Stimulated activated naive B cell treated with anti-CD40 and anti-IgM and Interleukin-4, amounts not matched to agents 10 μg/mL and 1 μg/mL and 100 μg/mL, for 72 hours (primary cell): Measurements from ENCODE around the gene NQO2.
A peak's percentile ranks its signal among the peaks of the same experiment; 100 is the strongest.
"Not testable (repeated sequence)": the region's sequence is repeated elsewhere in the genome, so short reads cannot be mapped to it uniquely, and the experiment has no call there.

Source experiments
- ATAC-seq, 2 donors: fragments of 150-1000 bp; cut with Tn5 transposase; replicated peaks; 2 replicates each; pipeline ENCODE4 v1.10.0; 2021; ENCODE audit warnings: moderate library complexity in 1 of 2
- DNase-seq: peaks from one replicate; pipeline ENCODE4 v3.0.0; 2021
- H3K27ac Mint-ChIP-seq: one replicate; pipeline ENCODE4 v1.8.0; 2022; ENCODE audit warnings: mild to moderate bottlenecking, mixed read lengths
- H3K27me3 Mint-ChIP-seq, 2 donors: one replicate each; pipeline ENCODE4 v1.8.0; 2022; ENCODE audit warnings: mixed read lengths in 2 of 2
- H3K36me3 Mint-ChIP-seq, 2 donors: one replicate each; pipeline ENCODE4 v1.8.0; 2022; ENCODE audit warnings: mixed read lengths in 2 of 2, mild to moderate bottlenecking in 1 of 2
- H3K4me1 Mint-ChIP-seq, 2 donors: one replicate each; pipeline ENCODE4 v1.8.0; 2022; ENCODE audit warnings: mixed read lengths in 2 of 2, mild to moderate bottlenecking in 1 of 2
- H3K4me3 Mint-ChIP-seq, 2 donors: one replicate each; pipeline ENCODE4 v1.8.0; 2022; ENCODE audit warnings: mild to moderate bottlenecking in 2 of 2, mixed read lengths in 2 of 2, moderate library complexity in 1 of 2
- H3K9me3 Mint-ChIP-seq, 2 donors: one replicate each; pipeline ENCODE4 v1.8.0; 2022; ENCODE audit warnings: mixed read lengths in 2 of 2, mild to moderate bottlenecking in 1 of 2

The NQO2 gene

DNA sequence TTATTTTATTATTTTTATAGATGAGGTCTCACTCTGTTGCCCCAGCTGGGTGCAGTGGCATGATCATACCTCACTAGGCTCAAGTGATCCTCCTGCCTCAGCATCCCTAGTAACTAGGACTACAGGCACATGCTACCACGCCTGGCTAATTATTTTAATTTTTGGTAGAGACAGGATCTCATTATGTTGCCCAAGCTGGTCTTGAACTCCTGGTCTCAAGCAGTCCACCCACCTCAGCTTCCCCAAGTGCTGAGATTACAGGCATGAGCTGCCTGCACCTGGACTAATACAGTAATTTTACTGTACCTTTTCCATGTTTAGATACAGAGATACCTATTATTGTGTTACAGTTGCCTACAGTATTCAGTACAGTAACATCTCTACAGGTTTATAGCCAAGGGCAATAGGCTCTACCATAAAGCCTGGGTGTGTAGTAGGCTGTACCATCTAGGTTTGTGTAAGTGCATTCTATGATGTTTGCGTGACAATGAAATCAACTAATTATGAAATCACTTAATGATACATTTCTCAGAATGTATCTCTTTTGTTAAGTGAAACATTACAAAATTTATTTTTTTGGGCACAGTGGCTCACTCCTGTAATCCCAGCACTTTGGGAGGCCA, 21.4 kb downstream of the NQO2 start:
- not testable (repeated sequence) for H3K9me3 Mint-ChIP-seq, DNase-seq, ATAC-seq, H3K27me3 Mint-ChIP-seq, H3K4me3 Mint-ChIP-seq, H3K27ac Mint-ChIP-seq
- H3K36me3 Mint-ChIP-seq: peaks cover 26 to 31% of the 10 kb centered on the region in 2 donors
- peaks cover 25 to 36% of the 10 kb centered on the region in 2 donors for H3K4me1 Mint-ChIP-seq

DNA sequence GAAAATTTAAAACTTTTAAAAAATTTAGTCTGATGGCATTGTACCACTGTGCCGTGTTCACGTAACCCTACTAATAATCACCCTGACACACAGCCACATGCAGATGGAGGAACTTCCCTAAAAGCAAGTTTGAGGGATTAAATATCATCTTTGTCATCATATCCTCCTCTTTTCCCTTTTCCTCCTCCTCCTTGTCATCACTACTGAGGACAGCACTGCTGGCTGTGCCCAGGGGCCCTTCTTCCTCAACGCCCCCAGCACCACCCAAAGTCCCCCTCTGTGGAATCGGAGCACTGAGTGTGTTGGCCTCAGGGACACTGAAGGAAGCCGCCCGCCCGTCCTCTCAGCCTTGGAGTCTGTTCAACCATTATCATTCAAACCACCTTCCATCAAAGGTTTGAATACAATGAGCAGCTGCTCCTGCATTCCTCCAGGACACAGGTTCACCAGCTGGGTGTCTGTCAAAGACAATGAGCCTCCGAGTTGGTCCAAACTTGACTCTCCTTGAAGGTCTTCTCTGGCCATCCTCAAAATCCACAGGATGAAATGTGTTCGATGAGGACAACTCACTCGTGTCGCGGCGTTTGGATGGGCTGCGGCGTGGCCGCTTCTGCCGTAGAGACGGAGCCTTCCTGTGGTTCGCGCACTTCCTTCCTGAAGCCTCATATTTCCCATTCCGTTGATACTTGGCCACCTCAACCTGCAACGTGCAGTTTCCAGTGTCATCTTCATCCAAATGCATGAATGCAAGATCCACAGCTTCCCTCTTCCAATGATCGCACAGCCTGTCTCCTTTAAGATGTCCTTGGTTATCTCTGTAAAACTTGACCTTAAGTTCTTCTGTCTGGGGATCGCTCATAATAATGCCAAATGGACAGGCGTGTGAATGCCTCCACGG, 23.3 kb downstream of the NQO2 start:
- peak in 1 of 2 donors; percentile 5 for ATAC-seq
- H3K4me1 Mint-ChIP-seq: peaks cover 35 to 52% of the 10 kb centered on the region in 2 donors
- DNase-seq: no peak

DNA sequence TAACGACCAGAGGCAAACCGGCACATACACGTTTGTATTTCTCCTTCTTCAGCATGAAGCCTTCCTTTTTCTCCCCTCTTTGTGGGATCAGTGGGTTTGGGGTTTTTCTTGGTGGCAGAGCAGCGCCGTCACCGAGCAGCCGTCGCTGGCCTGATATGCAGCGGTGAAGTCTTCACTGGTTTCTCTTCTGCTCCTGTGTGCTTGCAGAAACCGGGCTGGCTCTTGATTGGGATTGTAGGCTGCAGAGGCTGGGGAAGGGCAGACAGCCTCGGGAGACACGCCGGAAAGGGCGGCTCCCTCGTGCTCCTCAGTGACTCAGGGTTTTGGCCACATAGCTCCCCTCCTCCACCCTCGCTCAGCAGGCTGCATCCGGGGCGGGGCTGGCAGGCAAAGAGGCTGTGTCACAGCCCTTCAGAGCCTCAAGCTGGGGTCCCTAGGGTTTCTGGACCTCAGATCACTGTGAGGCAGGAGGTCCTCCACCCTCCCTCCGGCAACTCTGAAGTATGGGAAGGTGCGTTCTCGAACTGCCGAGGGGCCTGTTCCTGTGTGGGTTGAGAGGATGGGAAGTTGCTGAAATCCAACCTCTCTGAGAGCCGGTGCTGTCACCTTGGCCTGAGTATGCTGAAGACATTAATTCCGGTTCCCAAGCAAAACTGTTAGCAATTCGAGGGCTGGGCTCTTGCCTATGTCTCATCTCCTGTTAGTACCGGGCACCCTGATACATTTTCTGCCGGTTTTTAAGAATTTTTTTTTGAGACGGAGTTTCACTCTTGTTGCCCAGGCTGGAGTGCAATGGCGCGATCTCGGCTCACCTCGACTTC, 24.2 kb downstream of the NQO2 start:
- H3K4me3 Mint-ChIP-seq: peak overlapping the region; percentile 90 to 93
- no peaks in the 10 kb centered on the region for H3K27me3 Mint-ChIP-seq
- ATAC-seq (peak; percentile 77 to 85), DNase-seq (peak; percentile 85)
- H3K36me3 Mint-ChIP-seq: peaks cover 11 to 16% of the 10 kb centered on the region in 2 donors
- H3K27ac Mint-ChIP-seq: peak overlapping the region; percentile 93
- no peaks in the 10 kb centered on the region for H3K9me3 Mint-ChIP-seq
- H3K4me1 Mint-ChIP-seq: peaks cover 35 to 56% of the 10 kb centered on the region in 2 donors

More for the DNA sequence above, 23.3 kb downstream of the NQO2 start:
- H3K36me3 Mint-ChIP-seq: peaks cover 12 to 21% of the 10 kb centered on the region in 2 donors
- H3K4me3 Mint-ChIP-seq: peak overlapping the region; percentile 90 to 93
- no peaks in the 10 kb centered on the region for H3K9me3 Mint-ChIP-seq
- peak overlapping the region; percentile 93 for H3K27ac Mint-ChIP-seq
- no peaks in the 10 kb centered on the region for H3K27me3 Mint-ChIP-seq

DNA sequence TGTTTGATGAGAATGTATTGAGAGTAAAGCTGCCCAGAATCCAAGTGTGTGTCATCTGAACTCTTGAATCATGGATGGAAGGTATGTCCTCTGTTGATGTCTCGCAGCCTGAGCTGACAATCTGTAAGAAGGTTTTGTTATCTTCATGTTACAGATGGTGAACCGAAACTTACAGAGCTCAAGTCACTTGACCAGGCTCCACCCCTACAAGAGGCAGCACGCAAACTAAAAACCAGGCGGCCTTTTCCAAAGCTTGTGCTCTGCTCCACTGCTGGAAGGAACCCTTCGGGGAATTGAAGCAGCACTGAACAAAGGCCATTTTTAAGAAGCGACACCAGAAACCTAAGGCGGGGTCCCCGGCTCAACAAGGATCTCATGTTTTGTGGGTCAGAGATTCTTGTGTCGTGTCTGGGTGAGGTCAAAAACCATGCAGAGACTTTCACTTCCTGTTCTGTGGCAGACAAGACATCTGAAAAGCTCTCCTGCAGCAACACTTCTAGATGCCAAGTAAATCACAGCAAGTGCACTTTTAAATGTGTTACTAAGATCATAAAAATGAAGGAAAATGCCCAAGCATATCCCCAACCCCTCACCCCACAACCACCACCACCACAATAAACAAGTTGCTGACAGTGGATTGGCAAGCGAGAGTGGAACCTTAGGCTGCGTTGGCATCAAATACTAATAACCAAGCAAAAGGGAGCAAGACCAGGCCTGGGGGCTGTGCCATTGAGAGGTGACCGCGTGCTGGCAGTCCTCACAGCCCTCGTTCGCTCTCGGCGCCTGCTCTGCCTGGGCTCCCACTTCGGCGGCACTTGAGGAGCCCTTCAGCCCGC, 27.3 kb downstream of the NQO2 start:
- peaks cover 33 to 56% of the 10 kb centered on the region in 2 donors for H3K4me1 Mint-ChIP-seq
- H3K27me3 Mint-ChIP-seq: peaks cover 4 to 14% of the 10 kb centered on the region in 2 donors
- H3K27ac Mint-ChIP-seq: peak overlapping the region; percentile 93
- peak overlapping the region; percentile 51 to 72 for H3K4me3 Mint-ChIP-seq
- H3K36me3 Mint-ChIP-seq: peaks cover 0 to 3% of the 10 kb centered on the region in 2 donors
- no peaks in the 10 kb centered on the region for H3K9me3 Mint-ChIP-seq
- peak; percentile 75 for DNase-seq
- peak; percentile 69 to 81 for ATAC-seq

DNA sequence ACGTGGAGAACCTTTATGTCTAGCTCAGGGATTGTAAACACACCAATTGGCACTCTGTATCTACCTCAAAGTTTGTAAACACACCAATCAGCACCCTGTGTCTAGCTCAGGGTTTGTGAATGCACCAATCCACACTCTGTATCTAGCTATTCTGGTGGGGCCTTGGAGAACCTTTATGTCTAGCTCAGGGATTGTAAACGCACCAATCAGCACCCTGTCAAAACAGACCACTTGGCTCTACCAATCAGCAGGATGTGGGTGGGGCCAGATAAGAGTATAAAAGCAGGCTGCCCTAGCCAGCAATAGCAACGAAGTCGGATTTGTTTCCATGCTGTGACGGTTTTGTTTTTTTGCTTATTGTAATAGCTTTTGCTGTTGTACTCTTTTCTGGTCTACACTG, 28.5 kb downstream of the NQO2 start:
- H3K4me1 Mint-ChIP-seq: peaks cover 28 to 50% of the 10 kb centered on the region in 2 donors
- not testable (repeated sequence) for H3K36me3 Mint-ChIP-seq, H3K4me3 Mint-ChIP-seq, H3K9me3 Mint-ChIP-seq, DNase-seq, H3K27ac Mint-ChIP-seq, ATAC-seq
- H3K27me3 Mint-ChIP-seq: peaks cover 4 to 21% of the 10 kb centered on the region in 2 donors

GRCh38 chr6:3031857-3032640, 32.4 kb downstream of the NQO2 start:
- no peak overlapping the region for H3K27ac Mint-ChIP-seq
- peak; percentile 36 to 51 for ATAC-seq

DNA sequence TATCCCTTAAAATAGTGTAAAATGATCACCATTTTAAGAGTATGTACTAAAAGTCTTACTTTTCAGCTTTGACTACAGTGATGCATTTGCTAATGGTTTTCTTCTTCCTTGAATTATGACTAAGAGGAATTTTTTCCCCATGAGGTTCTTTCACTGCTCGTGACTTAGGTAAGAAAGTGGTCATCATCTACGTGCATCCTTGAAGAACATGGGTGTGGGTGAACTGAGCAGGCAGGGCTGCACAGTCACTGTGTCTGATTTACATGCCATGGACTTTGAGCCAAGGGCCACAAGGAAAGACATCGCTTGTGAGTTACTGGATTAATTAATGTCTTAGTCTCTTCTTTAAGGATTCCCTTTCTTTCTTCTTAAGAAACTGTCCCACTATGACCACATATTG, 33.3 kb downstream of the NQO2 start:
- H3K27me3 Mint-ChIP-seq: peaks cover 25 to 39% of the 10 kb centered on the region in 2 donors
- H3K9me3 Mint-ChIP-seq: peaks cover 0 to 1% of the 10 kb centered on the region in 2 donors
- no peak overlapping the region for H3K27ac Mint-ChIP-seq
- no peaks in the 10 kb centered on the region for H3K36me3 Mint-ChIP-seq
- H3K4me1 Mint-ChIP-seq: peaks cover 0 to 4% of the 10 kb centered on the region in 2 donors
- H3K4me3 Mint-ChIP-seq: no peak overlapping the region
- no peak for DNase-seq
- ATAC-seq: no peak

More at GRCh38 chr6:3031857-3032640, 32.4 kb downstream of the NQO2 start:
- DNase-seq: no peak
- Mint-ChIP-seq H3K9me3 (peaks cover 0 to 1% of the 10 kb centered on the region in 2 donors), H3K4me1 (peaks cover 2 to 11% of the 10 kb centered on the region in 2 donors), H3K36me3 (no peaks in the 10 kb centered on the region), H3K27me3 (peaks cover 18 to 33% of the 10 kb centered on the region in 2 donors), H3K4me3 (no peak overlapping the region)

DNA sequence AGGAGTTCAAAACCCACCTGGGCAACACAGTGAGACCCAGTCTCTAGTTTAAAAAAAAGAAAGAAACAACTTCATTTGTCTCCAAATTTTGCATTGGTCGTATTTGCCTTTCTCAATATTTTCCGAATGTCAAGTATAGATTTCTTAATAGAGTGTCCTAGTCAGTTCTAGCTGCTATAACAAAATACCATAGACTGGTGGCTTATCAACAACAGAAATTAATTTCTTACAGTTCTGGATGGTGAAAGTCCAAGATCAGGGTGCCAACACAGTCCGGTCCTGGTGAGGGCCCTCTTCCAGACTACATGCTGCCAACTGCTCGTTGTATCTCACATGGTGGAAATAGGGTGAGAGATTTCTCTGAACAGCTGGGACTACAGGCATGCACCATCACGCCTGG, 34.0 kb downstream of the NQO2 start:
- Mint-ChIP-seq H3K9me3 (peaks cover 0 to 1% of the 10 kb centered on the region in 2 donors), H3K4me1 (no peaks in the 10 kb centered on the region), H3K4me3 (no peak overlapping the region), H3K36me3 (no peaks in the 10 kb centered on the region), H3K27me3 (peaks cover 25 to 39% of the 10 kb centered on the region in 2 donors), H3K27ac (no peak overlapping the region)
- DNase-seq (no peak), ATAC-seq (no peak)

DNA sequence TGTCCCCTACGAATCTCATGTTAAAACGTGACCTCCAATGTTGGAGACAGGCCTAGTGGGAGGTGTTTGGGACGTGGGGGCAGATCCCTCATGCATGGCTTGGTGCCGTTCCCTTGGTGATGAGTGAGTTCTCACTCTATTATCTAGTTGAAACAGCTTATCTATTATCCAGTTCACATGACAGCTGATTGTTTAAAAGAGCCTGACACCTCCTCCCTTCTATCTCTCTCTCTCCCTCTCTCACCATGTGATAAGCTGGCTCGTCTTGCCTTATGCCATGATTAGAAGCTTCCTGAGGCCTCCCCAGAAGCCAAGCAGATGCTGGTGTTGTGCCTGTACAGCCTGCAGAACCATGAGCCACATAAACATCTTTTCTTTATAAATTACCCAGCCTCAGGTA, 35.7 kb downstream of the NQO2 start:
- Mint-ChIP-seq H3K27ac (no peak overlapping the region), H3K9me3 (peaks cover 0 to 1% of the 10 kb centered on the region in 2 donors), H3K36me3 (no peaks in the 10 kb centered on the region), H3K4me1 (no peaks in the 10 kb centered on the region), H3K27me3 (peaks cover 25 to 33% of the 10 kb centered on the region in 2 donors), H3K4me3 (no peak overlapping the region)
- DNase-seq (no peak), ATAC-seq (no peak)

DNA sequence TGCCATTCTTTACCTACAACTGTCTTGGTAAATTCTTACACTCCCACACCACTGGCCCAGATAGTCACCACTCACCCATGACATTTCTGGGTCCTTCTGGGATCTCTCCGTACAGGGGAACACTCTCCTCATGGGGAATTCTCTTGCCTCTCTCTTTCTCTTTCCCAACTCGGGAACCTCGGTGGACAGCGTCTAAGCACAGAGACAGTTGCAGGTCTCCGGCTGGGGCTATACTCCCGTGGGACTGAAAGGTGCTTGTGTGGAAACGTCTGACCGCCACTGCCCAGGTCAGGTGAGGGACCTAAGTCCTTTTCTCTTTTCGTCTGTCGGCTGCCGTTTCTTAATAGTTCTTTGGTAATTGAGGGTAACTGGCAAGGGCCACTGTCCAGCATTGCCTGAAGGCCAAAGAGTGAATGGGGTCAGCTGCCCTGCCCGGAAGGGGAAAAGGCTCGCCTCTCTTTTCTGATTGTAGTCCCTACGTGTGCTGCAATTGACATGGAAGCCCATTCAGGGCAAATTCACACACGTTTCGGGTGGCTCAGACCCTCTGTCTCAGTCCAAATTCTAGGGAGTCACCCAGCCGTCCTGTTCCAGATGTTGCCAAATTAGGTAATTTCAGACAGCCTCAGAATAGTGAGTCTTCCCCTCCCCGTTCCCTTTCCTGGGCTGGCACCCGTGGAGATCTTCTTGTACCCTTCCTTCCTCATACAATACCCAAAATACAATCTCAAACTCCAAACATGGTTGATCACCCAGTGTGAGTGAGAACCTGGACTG, 37.4 kb downstream of the NQO2 start:
- Mint-ChIP-seq H3K36me3 (no peaks in the 10 kb centered on the region), H3K27me3 (peaks cover 20 to 24% of the 10 kb centered on the region in 2 donors), H3K4me3 (no peak overlapping the region), H3K4me1 (no peaks in the 10 kb centered on the region), H3K9me3 (peaks cover 0 to 1% of the 10 kb centered on the region in 2 donors), H3K27ac (no peak overlapping the region)
- ATAC-seq (no peak), DNase-seq (no peak)

GRCh38 chr6:3037638-3038365, 38.1 kb downstream of the NQO2 start:
- Mint-ChIP-seq H3K36me3 (no peaks in the 10 kb centered on the region), H3K4me3 (no peak overlapping the region), H3K4me1 (no peaks in the 10 kb centered on the region), H3K9me3 (peaks cover 0 to 1% of the 10 kb centered on the region in 2 donors), H3K27ac (no peak overlapping the region), H3K27me3 (peaks cover 18 to 20% of the 10 kb centered on the region in 2 donors)
- ATAC-seq (no peak), DNase-seq (no peak)

DNA sequence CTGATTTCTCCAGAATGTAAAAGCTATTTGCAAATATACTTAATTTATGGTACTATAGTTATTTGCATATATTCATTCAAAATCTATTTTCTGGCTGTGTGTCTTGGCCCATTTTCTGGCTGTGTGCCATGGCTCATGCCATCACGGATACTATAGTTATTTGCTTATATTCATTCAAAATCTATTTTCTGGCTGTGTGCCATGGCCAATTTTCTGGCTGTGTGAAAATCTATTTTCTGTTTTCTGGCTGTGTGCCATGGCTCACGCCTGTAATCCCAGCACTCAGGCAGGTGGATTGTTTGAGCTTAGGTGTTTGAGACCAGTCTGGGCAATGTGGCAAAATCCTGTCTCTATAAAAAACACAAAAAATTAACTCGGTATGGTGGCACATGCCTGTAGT, 39.7 kb downstream of the NQO2 start:
- H3K27me3 Mint-ChIP-seq: peaks cover 18 to 20% of the 10 kb centered on the region in 2 donors
- H3K4me3 Mint-ChIP-seq: no peak overlapping the region
- no peaks in the 10 kb centered on the region for H3K36me3 Mint-ChIP-seq
- peaks cover 0 to 1% of the 10 kb centered on the region in 2 donors for H3K9me3 Mint-ChIP-seq
- DNase-seq (no peak), ATAC-seq (no peak)
- H3K27ac Mint-ChIP-seq: no peak overlapping the region
- no peaks in the 10 kb centered on the region for H3K4me1 Mint-ChIP-seq
